GM12878 (cell line): ENCODE results near the gene ACRBP. TPM values are rescaled to one million over a fixed set of nuclear protein-coding genes. Genes with fewer than 3 reads are reported as not detected.
A peak's percentile ranks its signal among the peaks of the same experiment; 100 is the strongest.

Experiments used
- ATAC-seq: fragments of 200-7000 bp; cut with Tn5 transposase; 3 replicates; pipeline ENCODE4 v1.9.1; 2020; ENCODE audit warnings: mild to moderate bottlenecking, moderate library complexity
- BruUV-seq: library from RNA; stranded (reverse); fragments of 400-500 nt; replicated peaks from 2 replicates; lab custom pipeline; 2021; lab: Mats Ljungman, UMichigan
- CTCF ChIA-PET: fragments of 300-600 bp; sonication (Branson Sonifier 250); formaldehyde crosslinking; extraction: SDS; loops from one replicate; lab custom pipeline; 2021; ENCODE audit warnings: inconsistent platforms; lab: Yijun Ruan, JAX
- POLR2A ChIA-PET: fragments of 350-600 bp; formaldehyde crosslinking; extraction: SDS; loops from one replicate; lab custom pipeline; 2021; ENCODE audit warnings: inconsistent platforms; lab: Charles Lee
- RAD21 ChIA-PET: fragments of 300-600 bp; sonication (Branson Sonifier 250); formaldehyde crosslinking; loops from one replicate; lab custom pipeline; 2023; ENCODE audit warnings: antibody characterized with exemption; ENCODE audit not compliant: unreplicated experiment; lab: Charles Lee
- SMC1A ChIA-PET: fragments of 300-600 bp; sonication (Branson Sonifier 250); formaldehyde crosslinking; loops from one replicate; lab custom pipeline; 2023; ENCODE audit not compliant: unreplicated experiment, uncharacterized antibody; lab: Charles Lee
- DNase-seq: peaks from one replicate; pipeline ENCODE4 v3.0.0-alpha.2; 2011; ENCODE audit warnings: low read depth, low spot score
- FAIRE-seq: peaks from 3 replicates; lab custom pipeline; 2011; peaks lifted over from hg19 to GRCh38; lab: Jason Lieb, UNC
- H2AFZ ChIP-seq: 2 replicates; pipeline ENCODE4 v1.6.0; 2011; ENCODE audit warnings: low read depth, low read length, control low read depth; ENCODE audit not compliant: control insufficient read depth
- H3K27ac ChIP-seq: 2 replicates; pipeline ENCODE4 v1.5.1; 2011; ENCODE audit warnings: control low read depth; ENCODE audit not compliant: control insufficient read depth, insufficient read depth
- H3K27me3 ChIP-seq, 2 experiments: replicated peaks in 1 of 2; 2 replicates each; pipeline versions ENCODE4 v1.6.0 to v1.6.1; 2011; ENCODE audit warnings: low read length in 1 of 2; ENCODE audit not compliant: control insufficient read depth in 2 of 2, insufficient read depth in 2 of 2
- H3K36me3 ChIP-seq, 2 experiments: 2 replicates each; pipeline ENCODE4 v1.5.1; 2011; ENCODE audit warnings: low read length in 1 of 2; ENCODE audit not compliant: control insufficient read depth in 2 of 2, insufficient read depth in 2 of 2
- H3K4me1 ChIP-seq: 2 replicates; pipeline ENCODE4 v1.6.1; 2011; ENCODE audit warnings: mild to moderate bottlenecking, low read length, moderate library complexity, mixed read lengths; ENCODE audit not compliant: control insufficient read depth, insufficient read depth
- H3K4me2 ChIP-seq: 2 replicates; pipeline ENCODE4 v1.6.0; 2011; ENCODE audit warnings: control low read depth; ENCODE audit not compliant: control insufficient read depth, insufficient read depth
- H3K4me3 ChIP-seq: fragments of 200-600 bp; sonication (generic); 2 replicates; pipeline ENCODE4 v1.5.1; 2016
- H3K79me2 ChIP-seq: 2 replicates; pipeline ENCODE4 v1.6.0; 2011; ENCODE audit warnings: low read length; ENCODE audit not compliant: control insufficient read depth, insufficient read depth
- H3K9ac ChIP-seq: 2 replicates; pipeline ENCODE4 v1.8.0; 2011; ENCODE audit warnings: low read length, control low read depth, mixed read lengths; ENCODE audit not compliant: control insufficient read depth, insufficient read depth
- H3K9me3 ChIP-seq: replicated peaks from 3 replicates; pipeline ENCODE4 v1.5.1; 2011; ENCODE audit warnings: mild to moderate bottlenecking, low read length; ENCODE audit not compliant: control insufficient read depth, insufficient read depth
- H4K20me1 ChIP-seq: 2 replicates; pipeline ENCODE4 v1.6.0; 2011; ENCODE audit not compliant: control insufficient read depth, insufficient read depth
- IKZF2 ChIP-seq, 2 experiments: fragments of 450-650 bp; IDR thresholded peaks; 2 replicates each; pipeline ENCODE4 v1.6.1; 2017; ENCODE audit warnings: mild to moderate bottlenecking in 2 of 2, moderate library complexity in 2 of 2
- KDM1A ChIP-seq: fragments of 200-600 bp; sonication (generic); IDR thresholded peaks from 2 replicates; pipeline ENCODE4 v1.6.1; 2016; ENCODE audit warnings: borderline replicate concordance
- MEF2B ChIP-seq: fragments of 450-650 bp; IDR thresholded peaks from 2 replicates; pipeline ENCODE4 v1.6.1; 2018; ENCODE audit warnings: mild to moderate bottlenecking, moderate library complexity; ENCODE audit not compliant: partially characterized antibody, poor library complexity, severe bottlenecking
- NR2C2 ChIP-seq: IDR thresholded peaks from 2 replicates; pipeline ENCODE4 v1.6.1; 2011; ENCODE audit warnings: borderline replicate concordance, low read depth; ENCODE audit not compliant: control insufficient read depth, insufficient read length
- RELA ChIP-seq: fragments of 450-650 bp; IDR thresholded peaks from 2 replicates; pipeline ENCODE4 v1.8.0; 2014; ENCODE audit warnings: borderline replicate concordance; ENCODE audit not compliant: partially characterized antibody
- RUNX3 ChIP-seq: IDR thresholded peaks from 2 replicates; pipeline ENCODE4 v1.6.1; 2012; ENCODE audit warnings: low read length, inconsistent platforms
- SIN3A ChIP-seq: IDR thresholded peaks from 2 replicates; pipeline ENCODE4 v1.6.1; 2012; ENCODE audit warnings: low read depth, low read length, improper control_type of control experiment
- WRNIP1 ChIP-seq: IDR thresholded peaks from 2 replicates; pipeline ENCODE4 v1.6.1; 2011; ENCODE audit warnings: low read depth, low read length, improper control_type of control experiment, borderline replicate concordance
- YBX1 ChIP-seq: fragments of 450-650 bp; IDR thresholded peaks from 2 replicates; pipeline ENCODE4 v1.6.1; 2016; ENCODE audit warnings: antibody characterized with exemption
- WGBS: methylation state at CpG from one replicate; pipeline ENCODE4 v1.1.6; 2016; ENCODE audit warnings: low lambda C conversion rate; ENCODE audit not compliant: insufficient replicate concordance, insufficient coverage; ENCODE audit errors: missing lambda C conversion rate; 5-methylcytosine and 5-hydroxymethylcytosine counted together
- in situ Hi-C: fragments of 300-500 bp; cut with MboI; formaldehyde crosslinking; loops from 9 replicates; pipeline ENCODE4 v1.14.3; 2018; ENCODE audit warnings: mixed read lengths
- intact Hi-C: fragments of 100-400 bp; cut with micrococcal nuclease; formaldehyde crosslinking; loops from one replicate; pipeline ENCODE4 v1.14.2; 2022; ENCODE audit not compliant: unreplicated experiment
- polyA plus RNA-seq, 11 experiments: library from polyadenylated mRNA; depleted of rRNA in 4 of 11; unstranded in 6 of 11; stranded (reverse) in 5 of 11; fragments of >200 nt; fragmentation: Nextera tagmentation in 4 of 11; fragmentation: Illumina TruSeq in 1 of 11; extraction: Ambion mirVana in 4 of 11; extraction: Trizol in 1 of 11; gene quantifications; 1 replicate in 1 of 11; 2 replicates in 10 of 11; pipeline versions ENCODE4 v1.2.1 to v1.2.3, GENCODE V29; 2011 to 2016; ENCODE audit warnings: inconsistent platforms in 2 of 11, missing spikeins in 2 of 11, low read depth in 1 of 11
- total RNA-seq, 4 experiments: library from RNA; depleted of rRNA in 3 of 4; stranded (reverse); fragments of >200 nt in 3 of 4; fragmentation: Illumina TruSeq in 1 of 4; extraction: Trizol in 1 of 4; gene quantifications; 2 replicates each; pipeline versions ENCODE4 v1.2.1 to v1.2.3, GENCODE V29; 2013 to 2021
- TF ChIP-seq, protein P1 (sequence below): IDR thresholded peaks from 2 replicates; pipeline ENCODE4 v1.6.1; 2011; ENCODE audit warnings: borderline replicate concordance, low read depth, mild to moderate bottlenecking, moderate library complexity, low read length; ENCODE audit not compliant: insufficient read depth, poor library complexity, severe bottlenecking

Gene ACRBP
- total and polyA plus RNA-seq, 10 of the 15 experiments (the other 5 are each of a cell fraction or from before 2014, with no cell fraction given) = 0.54 to 1.4 (median 0.87) TPM

DNA sequence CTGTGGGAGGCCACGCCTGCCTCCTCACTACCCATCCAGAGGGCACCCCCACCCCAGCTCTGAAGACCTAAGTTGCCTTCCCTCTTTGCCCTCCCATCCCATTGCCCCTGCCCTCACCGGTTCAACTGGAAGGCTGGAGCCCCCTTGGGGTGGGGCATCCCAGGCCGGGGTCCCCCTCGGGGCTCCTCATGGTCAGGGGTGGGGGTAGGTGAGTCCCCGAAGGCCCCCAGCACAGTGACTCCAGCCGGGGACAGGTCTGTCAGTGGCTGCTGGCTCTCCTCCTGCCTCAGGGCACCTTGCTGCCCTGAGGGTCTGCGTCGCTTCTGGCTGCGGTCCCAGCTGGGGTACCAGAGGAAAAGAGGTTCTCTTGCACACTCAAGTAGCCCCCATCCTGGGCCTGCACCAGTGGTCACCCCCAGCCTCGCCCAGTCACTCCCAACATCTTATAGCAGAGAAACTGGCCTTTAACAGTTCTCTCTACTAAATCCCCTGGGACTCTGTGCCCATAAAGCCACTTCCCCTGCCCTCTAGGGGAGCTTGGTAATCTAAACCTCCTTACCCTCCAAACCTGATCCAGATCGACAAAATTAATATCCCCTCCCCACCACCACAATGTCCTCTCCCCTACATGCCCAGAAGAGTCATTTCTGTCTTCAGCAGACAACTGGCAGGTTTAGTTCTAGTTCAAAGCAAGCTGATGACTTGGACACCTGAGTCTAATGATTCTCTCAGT is 48.2 kb upstream of the ACRBP start:
- H3K4me3 ChIP-seq = no peak overlapping the region
- BruUV-seq = no TSS peak
- no peaks in the 10 kb centered on the region for H3K9me3 ChIP-seq
- ChIA-PET RAD21 (interaction anchor here (0.6 to 2.0 kb wide), 4 partner anchors 29 to 128 kb away, joined by 3 to 6 read pairs (median 4); partner anchors contain the start of gene COPS7A), POLR2A (no interaction called here), CTCF (interaction anchor here (0.8 to 1.9 kb wide), 10 partner anchors 10 to 125 kb away, joined by 3 to 7 read pairs (median 3); partner anchors contain the start of gene MLF2), SMC1A (interaction anchor here (0.7 to 3.9 kb wide), 3 partner anchors 28 to 92 kb away, joined by 4 to 16 read pairs (median 5); partner anchors contain the start of gene COPS7A)
- no peak overlapping the region for H3K4me2 ChIP-seq
- H2AFZ ChIP-seq = no peak overlapping the region
- peaks cover 2 to 3% of the 10 kb centered on the region in 2 experiments; a peak in 2 of 4 replicates for H3K27me3 ChIP-seq
- no peaks in the 10 kb centered on the region for H3K79me2 ChIP-seq
- FAIRE-seq = no peak
- DNase-seq = no peak
- no peaks in the 10 kb centered on the region for H4K20me1 ChIP-seq
- H3K9ac ChIP-seq = no peak overlapping the region
- H3K27ac ChIP-seq = no peak overlapping the region
- WGBS = 30% methylated on average over 11 of the region's 11 CpGs
- TF ChIP-seq NR2C2 (no peak), YBX1 (no peak), RUNX3 (no peak), MEF2B (peak; percentile 65), SIN3A (no peak), IKZF2 (IDR thresholded peaks at IDR 0.05) (no peak)
- H3K4me1 ChIP-seq = peaks cover 12% of the 10 kb centered on the region
- in situ Hi-C loops (no loop called here), intact Hi-C loops (no loop called here)
- ATAC-seq = peak; percentile 32
- no peaks in the 10 kb centered on the region for H3K36me3 ChIP-seq

DNA sequence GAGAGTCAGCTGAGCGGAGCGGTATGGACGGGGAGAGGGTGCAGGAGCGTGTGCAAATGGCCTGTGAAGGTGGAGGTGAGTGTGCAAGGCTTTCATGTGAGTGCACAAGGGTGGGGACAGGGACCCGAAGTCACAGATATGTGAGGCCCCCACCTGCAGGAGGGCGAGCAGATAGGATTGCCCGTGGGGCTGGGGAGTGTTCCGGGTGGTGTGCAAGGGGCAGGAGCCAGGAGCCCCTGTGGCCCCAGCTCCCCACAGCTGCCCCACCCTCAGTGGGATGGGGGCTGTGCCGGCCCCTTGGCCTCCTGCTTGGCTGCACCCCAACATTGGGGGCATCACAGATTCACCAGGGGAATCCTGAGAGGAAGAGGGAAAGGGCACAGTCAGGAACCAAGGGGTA is 47.5 kb upstream of the ACRBP start:
- FAIRE-seq (no peak), DNase-seq (no peak), ATAC-seq (no peak)
- no peak overlapping the region for H3K4me2 ChIP-seq
- no peak overlapping the region for H3K9ac ChIP-seq
- TF ChIP-seq WRNIP1 = no peak
- TF ChIP-seq KDM1A = no peak
- no peak for TF ChIP-seq RELA
- TF ChIP-seq, protein P1, sequence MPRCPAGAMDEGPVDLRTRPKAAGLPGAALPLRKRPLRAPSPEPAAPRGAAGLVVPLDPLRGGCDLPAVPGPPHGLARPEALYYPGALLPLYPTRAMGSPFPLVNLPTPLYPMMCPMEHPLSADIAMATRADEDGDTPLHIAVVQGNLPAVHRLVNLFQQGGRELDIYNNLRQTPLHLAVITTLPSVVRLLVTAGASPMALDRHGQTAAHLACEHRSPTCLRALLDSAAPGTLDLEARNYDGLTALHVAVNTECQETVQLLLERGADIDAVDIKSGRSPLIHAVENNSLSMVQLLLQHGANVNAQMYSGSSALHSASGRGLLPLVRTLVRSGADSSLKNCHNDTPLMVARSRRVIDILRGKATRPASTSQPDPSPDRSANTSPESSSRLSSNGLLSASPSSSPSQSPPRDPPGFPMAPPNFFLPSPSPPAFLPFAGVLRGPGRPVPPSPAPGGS = peak; percentile 18
- ChIA-PET POLR2A (no interaction called here), CTCF (interaction anchor here (0.6 to 1.5 kb wide), 2 partner anchors 10 to 230 kb away, joined by 3 to 7 read pairs; no protein-coding TSS in a partner anchor), RAD21 (no interaction called here), SMC1A (no interaction called here)
- H3K9me3 ChIP-seq = no peaks in the 10 kb centered on the region
- H4K20me1 ChIP-seq = no peaks in the 10 kb centered on the region
- no TSS peak for BruUV-seq
- peaks cover 12% of the 10 kb centered on the region for H3K4me1 ChIP-seq
- H3K36me3 ChIP-seq = no peaks in the 10 kb centered on the region
- 45% methylated on average over 8 of the region's 9 CpGs for WGBS
- peaks cover 6% of the 10 kb centered on the region for H3K79me2 ChIP-seq
- no peak overlapping the region for H3K27ac ChIP-seq
- in situ Hi-C loops = no loop called here
- peaks cover 1 to 2% of the 10 kb centered on the region in 2 experiments; a peak in 2 of 4 replicates for H3K27me3 ChIP-seq
- H3K4me3 ChIP-seq = no peak overlapping the region
- no peak overlapping the region for H2AFZ ChIP-seq
- intact Hi-C loops = no loop called here
